22Rv1 (cell line): Measurements from ENCODE around the gene MYCBP2.

Source experiments
- H3K27ac ChIP-seq: fragments of 450-650 bp; 2 replicates; pipeline ENCODE4 v1.5.1; 2017
- CTCF ChIP-seq: fragments of 450-650 bp; IDR thresholded peaks from 2 replicates; pipeline ENCODE4 v1.5.1; 2017; ENCODE audit warnings: mild to moderate bottlenecking
- ZFX ChIP-seq: fragments of 450-650 bp; IDR thresholded peaks from 2 replicates; pipeline ENCODE4 v1.6.1; 2017; ENCODE audit warnings: antibody characterized with exemption, borderline replicate concordance

Gene MYCBP2

GRCh38 chr13:77042566-77043177, 284.2 kb downstream of the MYCBP2 start:
- no peak overlapping the region for H3K27ac ChIP-seq
- no peak for TF ChIP-seq ZFX
- no peak for TF ChIP-seq CTCF

GRCh38 chr13:77040835-77041234, 286.1 kb downstream of the MYCBP2 start:
- TF ChIP-seq ZFX, result no peak
- TF ChIP-seq CTCF, result no peak

GRCh38 chr13:77040076-77040475, 286.8 kb downstream of the MYCBP2 start:
- H3K27ac ChIP-seq, result no peak overlapping the region
- TF ChIP-seq CTCF, result no peak
- TF ChIP-seq ZFX, result no peak

More at GRCh38 chr13:77040835-77041234, 286.1 kb downstream of the MYCBP2 start:
- no peak overlapping the region for H3K27ac ChIP-seq

GRCh38 chr13:77038907-77039480, 287.9 kb downstream of the MYCBP2 start:
- H3K27ac ChIP-seq, result no peak overlapping the region
- no peak for TF ChIP-seq CTCF
- no peak for TF ChIP-seq ZFX

GRCh38 chr13:77036279-77036678, 290.6 kb downstream of the MYCBP2 start:
- H3K27ac ChIP-seq, result no peak overlapping the region
- no peak for TF ChIP-seq ZFX
- TF ChIP-seq CTCF, result no peak

GRCh38 chr13:77034881-77035280, 292.0 kb downstream of the MYCBP2 start:
- no peak overlapping the region for H3K27ac ChIP-seq
- TF ChIP-seq CTCF (no peak), ZFX (no peak)

- H3K27ac ChIP-seq, result no peak overlapping the region
- TF ChIP-seq ZFX, result no peak
- no peak for TF ChIP-seq CTCF
Observed at GRCh38 chr13:77033717-77034302, 293.1 kb downstream of the MYCBP2 start.
